ENCODE measurements around the gene PMF1.
A peak's percentile ranks its signal among the peaks of the same experiment; 100 is the strongest.

Gene PMF1

DNA sequence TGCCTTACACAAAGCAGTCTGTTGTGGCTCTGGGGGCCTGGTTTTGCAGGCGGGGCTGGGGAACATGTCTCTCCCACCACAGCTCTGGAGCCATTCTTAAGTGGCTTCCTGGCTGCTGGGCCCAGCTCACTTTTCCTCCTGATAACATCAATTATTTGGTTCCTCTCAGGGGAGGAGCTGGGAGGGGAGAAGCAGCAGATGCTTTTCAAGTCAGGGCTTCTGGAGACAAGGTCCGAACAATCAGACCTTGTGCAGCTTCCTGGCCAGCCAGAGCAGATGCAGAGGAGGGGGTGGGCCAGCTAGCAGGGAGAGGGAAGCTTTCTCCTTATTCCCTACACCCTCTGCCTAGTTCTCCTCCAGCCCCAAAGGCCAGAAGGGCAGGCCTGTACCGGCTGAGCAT, 38.7 kb downstream of the PMF1 start:
- H3K4me3 ChIP-seq (ENCODE audit: low read length) = no peak overlapping the region
- H3K79me1 ChIP-seq (ENCODE audit: low read length) = no peaks in the 10 kb centered on the region
- H3K9ac ChIP-seq (ENCODE audit: low read length) = no peak overlapping the region
- no peak overlapping the region for H4K8ac ChIP-seq (ENCODE audit: low read depth, low read length)
- no peak overlapping the region for H2BK5ac ChIP-seq (ENCODE audit: low read length)
- no peak overlapping the region for H3K56ac ChIP-seq (ENCODE audit: low read length)
- H3K23ac ChIP-seq (ENCODE audit: low read length) = no peak overlapping the region
- H4K5ac ChIP-seq (ENCODE audit: low read length) = no peak overlapping the region
- H2BK120ac ChIP-seq (ENCODE audit: low read depth, low read length) = no peak overlapping the region
- H2BK15ac ChIP-seq (replicated peaks; ENCODE audit: low read depth) = no peak overlapping the region
- H3K36me3 ChIP-seq (ENCODE audit: control insufficient read depth, insufficient read depth, low read length) = peaks cover 24% of the 10 kb centered on the region
- H3K27me3 ChIP-seq (ENCODE audit: insufficient read depth, low read length, poor library complexity) = no peaks in the 10 kb centered on the region
- H3K79me2 ChIP-seq (ENCODE audit: control insufficient read depth, insufficient read depth, low read length) = no peaks in the 10 kb centered on the region
- no peak overlapping the region for H3K27ac ChIP-seq (ENCODE audit: low read depth, low read length)
- H3K4me1 ChIP-seq (ENCODE audit: control insufficient read depth, low read depth, low read length) = no peaks in the 10 kb centered on the region
- DNase-seq = peak; percentile 63
- WGBS (ENCODE audit: extremely low coverage, insufficient coverage, low lambda C conversion rate) = no CpG with 5 or more reads among the region's 3 CpGs
- H3K18ac ChIP-seq (ENCODE audit: low read length) = no peak overlapping the region
- no peak overlapping the region for H3K4me2 ChIP-seq (ENCODE audit: low read length)
- H3K4ac ChIP-seq (ENCODE audit: low read depth, low read length) = no peak overlapping the region
- no peak overlapping the region for H2AK5ac ChIP-seq (ENCODE audit: low read length)

- peaks cover 28% of the 10 kb centered on the region for H3K36me3 ChIP-seq (ENCODE audit: control insufficient read depth, insufficient read depth, low read length)
- H3K4me3 ChIP-seq (ENCODE audit: low read length) = no peak overlapping the region
- no peak overlapping the region for H3K9ac ChIP-seq (ENCODE audit: low read length)
- no peak overlapping the region for H2BK15ac ChIP-seq (replicated peaks; ENCODE audit: low read depth)
- no peaks in the 10 kb centered on the region for H3K79me2 ChIP-seq (ENCODE audit: control insufficient read depth, insufficient read depth, low read length)
- H3K27me3 ChIP-seq (ENCODE audit: insufficient read depth, low read length, poor library complexity) = no peaks in the 10 kb centered on the region
- H3K27ac ChIP-seq (ENCODE audit: low read depth, low read length) = no peak overlapping the region
- no peak overlapping the region for H3K56ac ChIP-seq (ENCODE audit: low read length)
- no peak overlapping the region for H4K8ac ChIP-seq (ENCODE audit: low read depth, low read length)
- no peak overlapping the region for H3K18ac ChIP-seq (ENCODE audit: low read length)
- no peak overlapping the region for H3K4ac ChIP-seq (ENCODE audit: low read depth, low read length)
- no peak overlapping the region for H4K5ac ChIP-seq (ENCODE audit: low read length)
- H3K79me1 ChIP-seq (ENCODE audit: low read length) = no peaks in the 10 kb centered on the region
- no CpG with 5 or more reads among the region's 3 CpGs for WGBS (ENCODE audit: extremely low coverage, insufficient coverage, low lambda C conversion rate)
- H3K4me1 ChIP-seq (ENCODE audit: control insufficient read depth, low read depth, low read length) = no peaks in the 10 kb centered on the region
- no peak overlapping the region for H2AK5ac ChIP-seq (ENCODE audit: low read length)
- no peak overlapping the region for H2BK5ac ChIP-seq (ENCODE audit: low read length)
- H3K4me2 ChIP-seq (ENCODE audit: low read length) = no peak overlapping the region
- no peak overlapping the region for H2BK120ac ChIP-seq (ENCODE audit: low read depth, low read length)
- H3K23ac ChIP-seq (ENCODE audit: low read length) = no peak overlapping the region
- no peak for DNase-seq
Measured at GRCh38 chr1:156253634-156254033, 40.8 kb downstream of the PMF1 start.

DNA sequence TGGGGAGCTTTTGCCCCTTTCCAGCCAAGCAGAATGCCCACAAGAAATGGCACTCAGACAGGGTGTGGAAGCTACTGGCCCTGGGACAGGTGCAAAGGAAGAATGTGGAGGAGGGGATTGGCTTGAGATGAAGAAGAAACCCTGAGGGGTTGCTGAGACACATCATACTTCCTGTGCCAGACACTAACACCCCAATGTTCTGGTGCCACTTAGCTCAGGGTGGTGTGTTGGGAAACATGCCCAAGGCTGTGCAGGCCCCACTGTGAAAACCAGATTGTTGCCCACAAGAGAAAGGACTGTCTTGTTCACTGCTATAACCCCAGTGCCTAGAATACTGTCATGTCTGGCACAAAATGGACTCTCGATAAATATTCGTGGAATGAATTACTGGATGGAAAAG, 44.9 kb downstream of the PMF1 start:
- Histone ChIP-seq H3K56ac (ENCODE audit: low read length) (no peak overlapping the region), H2BK15ac (replicated peaks; ENCODE audit: low read depth) (no peak overlapping the region), H3K27me3 (ENCODE audit: insufficient read depth, low read length, poor library complexity) (no peaks in the 10 kb centered on the region), H3K36me3 (ENCODE audit: control insufficient read depth, insufficient read depth, low read length) (peaks cover 38% of the 10 kb centered on the region), H4K8ac (ENCODE audit: low read depth, low read length) (no peak overlapping the region), H3K27ac (ENCODE audit: low read depth, low read length) (no peak overlapping the region), H3K18ac (ENCODE audit: low read length) (no peak overlapping the region), H2AK5ac (ENCODE audit: low read length) (no peak overlapping the region), H3K4me2 (ENCODE audit: low read length) (no peak overlapping the region), H3K4me3 (ENCODE audit: low read length) (no peak overlapping the region), H3K79me1 (ENCODE audit: low read length) (no peaks in the 10 kb centered on the region), H3K23ac (ENCODE audit: low read length) (no peak overlapping the region), H3K4ac (ENCODE audit: low read depth, low read length) (no peak overlapping the region), H4K5ac (ENCODE audit: low read length) (no peak overlapping the region), H2BK5ac (ENCODE audit: low read length) (no peak overlapping the region), H3K9ac (ENCODE audit: low read length) (no peak overlapping the region), H3K4me1 (ENCODE audit: control insufficient read depth, low read depth, low read length) (no peaks in the 10 kb centered on the region), H3K79me2 (ENCODE audit: control insufficient read depth, insufficient read depth, low read length) (no peaks in the 10 kb centered on the region), H2BK120ac (ENCODE audit: low read depth, low read length) (no peak overlapping the region)
- WGBS (ENCODE audit: extremely low coverage, insufficient coverage, low lambda C conversion rate) = no CpG with 5 or more reads among the region's 2 CpGs
- DNase-seq = no peak

DNA sequence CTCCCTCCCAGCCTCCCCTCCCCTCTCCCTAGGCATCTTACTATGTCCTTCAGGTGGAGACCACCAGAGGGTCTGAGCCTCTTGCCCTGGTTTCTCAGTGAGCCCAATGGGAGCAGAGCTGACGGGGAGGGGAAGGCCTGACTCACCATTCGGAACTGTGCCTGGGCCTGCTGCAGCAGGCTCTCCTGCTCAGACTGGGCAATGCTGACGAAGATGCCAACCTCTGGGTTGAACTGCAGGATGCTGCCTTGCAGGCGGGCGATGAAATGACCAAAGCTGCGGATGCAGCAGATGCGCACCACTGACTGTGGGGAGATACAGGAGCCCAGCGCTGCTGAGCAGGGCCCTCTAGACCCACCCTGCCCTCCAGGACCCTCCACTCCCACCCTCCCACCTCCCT, 46.1 kb downstream of the PMF1 start:
- Histone ChIP-seq H3K4me3 (ENCODE audit: low read length) (no peak overlapping the region), H3K4me1 (ENCODE audit: control insufficient read depth, low read depth, low read length) (no peaks in the 10 kb centered on the region), H2BK15ac (replicated peaks; ENCODE audit: low read depth) (no peak overlapping the region), H3K79me2 (ENCODE audit: control insufficient read depth, insufficient read depth, low read length) (no peaks in the 10 kb centered on the region), H4K5ac (ENCODE audit: low read length) (no peak overlapping the region), H3K79me1 (ENCODE audit: low read length) (no peaks in the 10 kb centered on the region), H3K18ac (ENCODE audit: low read length) (no peak overlapping the region), H2BK120ac (ENCODE audit: low read depth, low read length) (no peak overlapping the region), H3K56ac (ENCODE audit: low read length) (no peak overlapping the region), H3K9ac (ENCODE audit: low read length) (no peak overlapping the region), H4K8ac (ENCODE audit: low read depth, low read length) (no peak overlapping the region), H3K4ac (ENCODE audit: low read depth, low read length) (no peak overlapping the region), H3K36me3 (ENCODE audit: control insufficient read depth, insufficient read depth, low read length) (peaks cover 34% of the 10 kb centered on the region), H2AK5ac (ENCODE audit: low read length) (no peak overlapping the region), H3K27ac (ENCODE audit: low read depth, low read length) (no peak overlapping the region), H3K4me2 (ENCODE audit: low read length) (no peak overlapping the region), H3K23ac (ENCODE audit: low read length) (no peak overlapping the region), H3K27me3 (ENCODE audit: insufficient read depth, low read length, poor library complexity) (no peaks in the 10 kb centered on the region), H2BK5ac (ENCODE audit: low read length) (no peak overlapping the region)
- DNase-seq = no peak
- WGBS (ENCODE audit: extremely low coverage, insufficient coverage, low lambda C conversion rate) = no CpG with 5 or more reads among the region's 8 CpGs

GRCh38 chr1:156259805-156260204, 47.0 kb downstream of the PMF1 start:
- no CpG with 5 or more reads among the region's 3 CpGs for WGBS (ENCODE audit: extremely low coverage, insufficient coverage, low lambda C conversion rate)
- H2BK5ac ChIP-seq (ENCODE audit: low read length) = no peak overlapping the region
- H3K79me2 ChIP-seq (ENCODE audit: control insufficient read depth, insufficient read depth, low read length) = no peaks in the 10 kb centered on the region
- no peak overlapping the region for H2BK120ac ChIP-seq (ENCODE audit: low read depth, low read length)
- no peak for DNase-seq
- no peaks in the 10 kb centered on the region for H3K4me1 ChIP-seq (ENCODE audit: control insufficient read depth, low read depth, low read length)
- peaks cover 34% of the 10 kb centered on the region for H3K36me3 ChIP-seq (ENCODE audit: control insufficient read depth, insufficient read depth, low read length)
- H2BK15ac ChIP-seq (replicated peaks; ENCODE audit: low read depth) = no peak overlapping the region
- no peak overlapping the region for H4K8ac ChIP-seq (ENCODE audit: low read depth, low read length)
- H3K4ac ChIP-seq (ENCODE audit: low read depth, low read length) = no peak overlapping the region
- H4K5ac ChIP-seq (ENCODE audit: low read length) = no peak overlapping the region
- no peak overlapping the region for H2AK5ac ChIP-seq (ENCODE audit: low read length)
- no peak overlapping the region for H3K23ac ChIP-seq (ENCODE audit: low read length)
- no peak overlapping the region for H3K27ac ChIP-seq (ENCODE audit: low read depth, low read length)
- H3K9ac ChIP-seq (ENCODE audit: low read length) = no peak overlapping the region
- no peak overlapping the region for H3K18ac ChIP-seq (ENCODE audit: low read length)
- H3K4me3 ChIP-seq (ENCODE audit: low read length) = no peak overlapping the region
- H3K27me3 ChIP-seq (ENCODE audit: insufficient read depth, low read length, poor library complexity) = no peaks in the 10 kb centered on the region
- peaks cover 2% of the 10 kb centered on the region for H3K79me1 ChIP-seq (ENCODE audit: low read length)
- no peak overlapping the region for H3K4me2 ChIP-seq (ENCODE audit: low read length)
- no peak overlapping the region for H3K56ac ChIP-seq (ENCODE audit: low read length)

GRCh38 chr1:156260896-156261295, 48.1 kb downstream of the PMF1 start:
- Histone ChIP-seq H3K79me1 (ENCODE audit: low read length) (peaks cover 2% of the 10 kb centered on the region), H3K27me3 (ENCODE audit: insufficient read depth, low read length, poor library complexity) (no peaks in the 10 kb centered on the region), H4K8ac (ENCODE audit: low read depth, low read length) (no peak overlapping the region), H4K5ac (ENCODE audit: low read length) (no peak overlapping the region), H3K9ac (ENCODE audit: low read length) (no peak overlapping the region), H3K23ac (ENCODE audit: low read length) (no peak overlapping the region), H3K56ac (ENCODE audit: low read length) (no peak overlapping the region), H3K4me2 (ENCODE audit: low read length) (no peak overlapping the region), H2BK15ac (replicated peaks; ENCODE audit: low read depth) (no peak overlapping the region), H2AK5ac (ENCODE audit: low read length) (no peak overlapping the region), H3K79me2 (ENCODE audit: control insufficient read depth, insufficient read depth, low read length) (no peaks in the 10 kb centered on the region), H3K4me1 (ENCODE audit: control insufficient read depth, low read depth, low read length) (no peaks in the 10 kb centered on the region), H3K27ac (ENCODE audit: low read depth, low read length) (no peak overlapping the region), H3K4ac (ENCODE audit: low read depth, low read length) (no peak overlapping the region), H2BK120ac (ENCODE audit: low read depth, low read length) (no peak overlapping the region), H2BK5ac (ENCODE audit: low read length) (no peak overlapping the region), H3K4me3 (ENCODE audit: low read length) (no peak overlapping the region), H3K18ac (ENCODE audit: low read length) (no peak overlapping the region), H3K36me3 (ENCODE audit: control insufficient read depth, insufficient read depth, low read length) (peaks cover 41% of the 10 kb centered on the region)
- WGBS (ENCODE audit: extremely low coverage, insufficient coverage, low lambda C conversion rate) = no CpG with 5 or more reads among the region's 2 CpGs
- DNase-seq = no peak
